WTC11 (cell line): Measurements from ENCODE around the gene PHF21B. TPM values are rescaled to one million over a fixed set of nuclear protein-coding genes. Genes with fewer than 3 reads are reported as not detected.

Experiments used
- ATAC-seq: fragments of 200-7000 bp; cut with Tn5 transposase; 2 replicates; pipeline ENCODE4 v1.10.0; 2021; ENCODE audit warnings: mild to moderate bottlenecking, moderate library complexity
- CTCF ChIA-PET: fragments of 300-600 bp; sonication (Branson Sonifier 250); formaldehyde crosslinking; loops from one replicate; lab custom pipeline; 2021; ENCODE audit warnings: antibody characterized with exemption; lab: Charles Lee
- POLR2A ChIA-PET: fragments of 350-600 bp; sonication (Branson Sonifier 250); formaldehyde crosslinking; loops from one replicate; lab custom pipeline; 2021; ENCODE audit warnings: antibody characterized with exemption; lab: Charles Lee
- DNase-seq: peaks from one replicate; pipeline ENCODE4 v3.0.0; 2021; ENCODE audit warnings: low spot score
- H3K27ac Mint-ChIP-seq: 2 replicates; pipeline ENCODE4 v1.8.0; 2021; ENCODE audit warnings: mixed read lengths
- H3K27me3 Mint-ChIP-seq: 2 replicates; pipeline ENCODE4 v1.8.0; 2021; ENCODE audit warnings: low read depth, mild to moderate bottlenecking, moderate library complexity, mixed read lengths
- H3K36me3 Mint-ChIP-seq: 2 replicates; pipeline ENCODE4 v1.8.0; 2021; ENCODE audit warnings: mixed read lengths
- H3K4me1 Mint-ChIP-seq: 2 replicates; pipeline ENCODE4 v1.8.0; 2022; ENCODE audit warnings: mixed read lengths
- H3K4me3 Mint-ChIP-seq: 2 replicates; pipeline ENCODE4 v1.8.0; 2021; ENCODE audit warnings: mild to moderate bottlenecking, moderate library complexity, mixed read lengths
- H3K9me3 Mint-ChIP-seq: 2 replicates; pipeline ENCODE4 v1.8.0; 2021; ENCODE audit warnings: mixed read lengths
- AFF4 ChIP-seq: sonication (generic); formaldehyde crosslinking; IDR thresholded peaks from 2 replicates; pipeline ENCODE4 v1.8.1; 2023; ENCODE audit warnings: mild to moderate bottlenecking, missing genetic modification reagents, borderline replicate concordance
- ARID4B ChIP-seq: sonication (generic); formaldehyde crosslinking; IDR thresholded peaks from 2 replicates; pipeline ENCODE4 v1.8.0; 2023; ENCODE audit warnings: missing genetic modification reagents, mild to moderate bottlenecking, borderline replicate concordance
- CDX4 ChIP-seq: fragments of 250-450 bp; sonication (Bioruptor Pico); IDR thresholded peaks from 2 replicates; pipeline ENCODE4 v1.9.0; 2021; ENCODE audit warnings: moderate library complexity, mild to moderate bottlenecking, inconsistent platforms, borderline replicate concordance
- CREM ChIP-seq: sonication (generic); formaldehyde crosslinking; IDR thresholded peaks from 2 replicates; pipeline ENCODE4 v1.8.1; 2022; ENCODE audit warnings: mild to moderate bottlenecking, missing genetic modification reagents, moderate library complexity
- KAT7 ChIP-seq: sonication (generic); formaldehyde crosslinking; IDR thresholded peaks from 2 replicates; pipeline ENCODE4 v1.8.1; 2023; ENCODE audit warnings: missing genetic modification reagents, mild to moderate bottlenecking, borderline replicate concordance
- NFE2L1 ChIP-seq: sonication (generic); formaldehyde crosslinking; IDR thresholded peaks from 2 replicates; pipeline ENCODE4 v1.8.1; 2023; ENCODE audit warnings: missing genetic modification reagents
- OVOL2 ChIP-seq: fragments of 250-450 bp; sonication (Bioruptor Pico); IDR thresholded peaks from 2 replicates; pipeline ENCODE4 v1.9.0; 2021; ENCODE audit warnings: mild to moderate bottlenecking, borderline replicate concordance
- RELA ChIP-seq: sonication (generic); formaldehyde crosslinking; IDR thresholded peaks from 2 replicates; pipeline ENCODE4 v1.8.1; 2022; ENCODE audit warnings: missing genetic modification reagents, mild to moderate bottlenecking, borderline replicate concordance
- TEAD1 ChIP-seq: sonication (generic); formaldehyde crosslinking; IDR thresholded peaks from 2 replicates; pipeline ENCODE4 v1.8.0; 2022; ENCODE audit warnings: mild to moderate bottlenecking, missing genetic modification reagents
- ZMAT4 ChIP-seq: fragments of 250-450 bp; sonication (Bioruptor Pico); IDR thresholded peaks from 2 replicates; pipeline ENCODE4 v1.9.0; 2021; ENCODE audit warnings: mild to moderate bottlenecking
- ZNF232 ChIP-seq: sonication (generic); formaldehyde crosslinking; IDR thresholded peaks from 2 replicates; pipeline ENCODE4 v1.8.0; 2022; ENCODE audit warnings: mild to moderate bottlenecking, missing genetic modification reagents
- ZSCAN18 ChIP-seq: fragments of 250-450 bp; sonication (Bioruptor Pico); IDR thresholded peaks from 2 replicates; pipeline ENCODE4 v2.1.2; 2022; ENCODE audit warnings: mild to moderate bottlenecking, moderate library complexity
- total RNA-seq: library from RNA; stranded (reverse); gene quantifications from 3 replicates; pipeline ENCODE4 v1.2.3, GENCODE V29; 2021
- TF ChIP-seq, protein P1 (sequence below): sonication (generic); formaldehyde crosslinking; conservative IDR thresholded peaks from 2 replicates; pipeline ENCODE4 v1.8.1; 2023; ENCODE audit warnings: mild to moderate bottlenecking, low read depth, missing genetic modification reagents, moderate library complexity
- TF ChIP-seq, protein P2 (sequence below): sonication (generic); formaldehyde crosslinking; IDR thresholded peaks from 2 replicates; pipeline ENCODE4 v1.8.1; 2022; ENCODE audit warnings: low read depth, missing genetic modification reagents, borderline replicate concordance
- TF ChIP-seq, protein P3 (sequence below): sonication (generic); formaldehyde crosslinking; conservative IDR thresholded peaks from 2 replicates; pipeline ENCODE4 v1.8.1; 2022; ENCODE audit warnings: mild to moderate bottlenecking, missing genetic modification reagents
- TF ChIP-seq, protein P4 (sequence below): sonication (generic); formaldehyde crosslinking; IDR thresholded peaks from 2 replicates; pipeline ENCODE4 v1.8.1; 2022; ENCODE audit warnings: mild to moderate bottlenecking, moderate library complexity, missing genetic modification reagents

Gene PHF21B
- total RNA-seq, 1 experiment from 2014 or later = 107 TPM

DNA sequence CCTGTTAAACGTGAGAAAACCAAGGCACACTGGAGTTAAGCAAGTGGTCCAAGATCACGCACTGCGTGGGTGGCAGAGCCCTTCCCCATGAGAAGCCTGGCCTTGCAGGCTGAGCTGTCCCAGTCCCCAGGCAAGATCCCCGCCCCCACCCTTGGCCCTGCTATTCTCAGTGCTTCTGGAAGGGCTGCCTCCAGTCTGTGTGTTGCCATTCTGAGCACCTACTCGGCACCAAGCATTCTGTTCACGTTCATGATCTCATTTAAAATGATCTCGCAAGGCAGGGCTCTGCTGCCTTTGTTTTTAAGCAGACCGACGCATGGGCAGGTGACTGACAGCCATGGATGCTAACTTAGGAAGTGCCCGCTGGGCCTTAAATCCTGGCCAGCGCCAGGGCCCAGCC lies 62.8 kb downstream of the PHF21B start:
- Mint-ChIP-seq H3K9me3 (peaks cover 14% of the 10 kb centered on the region), H3K27me3 (no peaks in the 10 kb centered on the region; the same call in 1 of the 2 replicates), H3K36me3 (peaks cover 31% of the 10 kb centered on the region), H3K4me1 (peaks cover 67% of the 10 kb centered on the region), H3K4me3 (no peak overlapping the region), H3K27ac (no peak overlapping the region)
- no peak for TF ChIP-seq ZSCAN18 (CRISPR knock-in tag)
- TF ChIP-seq, protein P1, sequence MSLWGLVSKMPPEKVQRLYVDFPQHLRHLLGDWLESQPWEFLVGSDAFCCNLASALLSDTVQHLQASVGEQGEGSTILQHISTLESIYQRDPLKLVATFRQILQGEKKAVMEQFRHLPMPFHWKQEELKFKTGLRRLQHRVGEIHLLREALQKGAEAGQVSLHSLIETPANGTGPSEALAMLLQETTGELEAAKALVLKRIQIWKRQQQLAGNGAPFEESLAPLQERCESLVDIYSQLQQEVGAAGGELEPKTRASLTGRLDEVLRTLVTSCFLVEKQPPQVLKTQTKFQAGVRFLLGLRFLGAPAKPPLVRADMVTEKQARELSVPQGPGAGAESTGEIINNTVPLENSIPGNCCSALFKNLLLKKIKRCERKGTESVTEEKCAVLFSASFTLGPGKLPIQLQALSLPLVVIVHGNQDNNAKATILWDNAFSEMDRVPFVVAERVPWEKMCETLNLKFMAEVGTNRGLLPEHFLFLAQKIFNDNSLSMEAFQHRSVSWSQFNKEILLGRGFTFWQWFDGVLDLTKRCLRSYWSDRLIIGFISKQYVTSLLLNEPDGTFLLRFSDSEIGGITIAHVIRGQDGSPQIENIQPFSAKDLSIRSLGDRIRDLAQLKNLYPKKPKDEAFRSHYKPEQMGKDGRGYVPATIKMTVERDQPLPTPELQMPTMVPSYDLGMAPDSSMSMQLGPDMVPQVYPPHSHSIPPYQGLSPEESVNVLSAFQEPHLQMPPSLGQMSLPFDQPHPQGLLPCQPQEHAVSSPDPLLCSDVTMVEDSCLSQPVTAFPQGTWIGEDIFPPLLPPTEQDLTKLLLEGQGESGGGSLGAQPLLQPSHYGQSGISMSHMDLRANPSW (CRISPR knock-in tag) = no peak
- no peak for TF ChIP-seq OVOL2 (CRISPR knock-in tag)
- no peak for TF ChIP-seq AFF4 (CRISPR knock-in tag)
- no peak for TF ChIP-seq ZMAT4 (CRISPR knock-in tag)
- TF ChIP-seq RELA (CRISPR knock-in tag) = no peak
- ChIA-PET CTCF (interaction anchor here (0.7 kb wide), 1 partner anchor 126 kb away, joined by 3 read pairs; no protein-coding TSS in a partner anchor), POLR2A (no interaction called here)
- ATAC-seq (no peak), DNase-seq (no peak)

DNA sequence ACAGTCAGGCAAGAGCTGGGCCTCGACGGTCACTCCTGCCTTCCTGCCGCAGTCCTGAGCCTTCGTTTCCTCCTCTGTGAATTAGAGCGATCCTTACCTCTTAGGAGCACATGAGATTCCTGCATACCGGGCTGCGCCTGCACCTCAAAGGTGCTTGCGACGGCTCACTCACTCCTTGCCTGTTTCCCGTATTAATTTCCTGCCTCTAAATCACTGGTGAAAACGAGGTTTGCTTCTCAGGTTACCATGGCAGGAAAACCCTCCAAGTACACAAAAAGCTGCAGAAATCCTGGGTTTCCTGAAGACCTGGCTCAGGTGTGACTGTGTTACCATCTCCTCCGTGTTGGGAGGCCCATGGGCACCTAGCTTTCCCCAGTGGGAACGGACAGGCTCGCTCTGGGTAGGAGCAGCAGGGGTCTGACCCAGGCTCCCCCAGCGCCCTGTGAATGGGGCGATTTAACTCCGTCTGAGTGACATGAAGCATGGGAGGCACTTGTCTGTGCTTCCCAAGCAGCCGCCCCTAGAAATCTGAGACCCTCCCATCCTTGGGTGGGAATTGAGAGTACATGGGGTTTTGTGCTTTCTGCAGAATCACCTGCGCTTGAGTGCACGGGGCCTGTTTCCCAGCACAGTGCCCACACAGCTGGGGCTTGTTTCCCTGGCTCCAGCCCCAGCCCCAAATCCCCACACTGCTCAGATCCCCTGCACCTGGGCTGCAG lies 64.8 kb downstream of the PHF21B start:
- peaks cover 11% of the 10 kb centered on the region; the same call in 1 of the 2 replicates for H3K36me3 Mint-ChIP-seq
- peak; percentile 11 for ATAC-seq
- DNase-seq = no peak
- peak overlapping the region; percentile 87 for H3K27ac Mint-ChIP-seq
- H3K27me3 Mint-ChIP-seq = no peaks in the 10 kb centered on the region
- ChIA-PET POLR2A (interaction anchor here (1.0 kb wide), 1 partner anchor 12 kb away, joined by 3 read pairs; no protein-coding TSS in a partner anchor), CTCF (no interaction called here)
- H3K9me3 Mint-ChIP-seq = no peaks in the 10 kb centered on the region
- TF ChIP-seq ZNF232 (CRISPR knock-in tag) = no peak
- no peak for TF ChIP-seq CREM (CRISPR knock-in tag)
- TF ChIP-seq NFE2L1 (CRISPR knock-in tag) = no peak
- TF ChIP-seq, protein P2, sequence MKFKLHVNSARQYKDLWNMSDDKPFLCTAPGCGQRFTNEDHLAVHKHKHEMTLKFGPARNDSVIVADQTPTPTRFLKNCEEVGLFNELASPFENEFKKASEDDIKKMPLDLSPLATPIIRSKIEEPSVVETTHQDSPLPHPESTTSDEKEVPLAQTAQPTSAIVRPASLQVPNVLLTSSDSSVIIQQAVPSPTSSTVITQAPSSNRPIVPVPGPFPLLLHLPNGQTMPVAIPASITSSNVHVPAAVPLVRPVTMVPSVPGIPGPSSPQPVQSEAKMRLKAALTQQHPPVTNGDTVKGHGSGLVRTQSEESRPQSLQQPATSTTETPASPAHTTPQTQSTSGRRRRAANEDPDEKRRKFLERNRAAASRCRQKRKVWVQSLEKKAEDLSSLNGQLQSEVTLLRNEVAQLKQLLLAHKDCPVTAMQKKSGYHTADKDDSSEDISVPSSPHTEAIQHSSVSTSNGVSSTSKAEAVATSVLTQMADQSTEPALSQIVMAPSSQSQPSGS (CRISPR knock-in tag) = no peak
- no peak for TF ChIP-seq CDX4 (CRISPR knock-in tag)
- no peak for TF ChIP-seq ARID4B
- TF ChIP-seq, protein P3, sequence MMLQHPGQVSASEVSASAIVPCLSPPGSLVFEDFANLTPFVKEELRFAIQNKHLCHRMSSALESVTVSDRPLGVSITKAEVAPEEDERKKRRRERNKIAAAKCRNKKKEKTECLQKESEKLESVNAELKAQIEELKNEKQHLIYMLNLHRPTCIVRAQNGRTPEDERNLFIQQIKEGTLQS = no peak
- TF ChIP-seq TEAD1 (CRISPR knock-in tag) = no peak
- TF ChIP-seq, protein P4, sequence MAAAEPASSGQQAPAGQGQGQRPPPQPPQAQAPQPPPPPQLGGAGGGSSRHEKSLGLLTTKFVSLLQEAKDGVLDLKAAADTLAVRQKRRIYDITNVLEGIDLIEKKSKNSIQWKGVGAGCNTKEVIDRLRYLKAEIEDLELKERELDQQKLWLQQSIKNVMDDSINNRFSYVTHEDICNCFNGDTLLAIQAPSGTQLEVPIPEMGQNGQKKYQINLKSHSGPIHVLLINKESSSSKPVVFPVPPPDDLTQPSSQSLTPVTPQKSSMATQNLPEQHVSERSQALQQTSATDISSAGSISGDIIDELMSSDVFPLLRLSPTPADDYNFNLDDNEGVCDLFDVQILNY (CRISPR knock-in tag) = no peak
- TF ChIP-seq KAT7 = no peak
- peaks cover 74% of the 10 kb centered on the region for H3K4me1 Mint-ChIP-seq
- H3K4me3 Mint-ChIP-seq = no peak overlapping the region
